ENCODE measurements around the gene CNTRL.
"Not testable (repeated sequence)": the region's sequence is repeated elsewhere in the genome, so short reads cannot be mapped to it uniquely, and the experiment has no call there.

The CNTRL gene
- total RNA-seq: 158 to 292 reads per million in 2 experiments

DNA sequence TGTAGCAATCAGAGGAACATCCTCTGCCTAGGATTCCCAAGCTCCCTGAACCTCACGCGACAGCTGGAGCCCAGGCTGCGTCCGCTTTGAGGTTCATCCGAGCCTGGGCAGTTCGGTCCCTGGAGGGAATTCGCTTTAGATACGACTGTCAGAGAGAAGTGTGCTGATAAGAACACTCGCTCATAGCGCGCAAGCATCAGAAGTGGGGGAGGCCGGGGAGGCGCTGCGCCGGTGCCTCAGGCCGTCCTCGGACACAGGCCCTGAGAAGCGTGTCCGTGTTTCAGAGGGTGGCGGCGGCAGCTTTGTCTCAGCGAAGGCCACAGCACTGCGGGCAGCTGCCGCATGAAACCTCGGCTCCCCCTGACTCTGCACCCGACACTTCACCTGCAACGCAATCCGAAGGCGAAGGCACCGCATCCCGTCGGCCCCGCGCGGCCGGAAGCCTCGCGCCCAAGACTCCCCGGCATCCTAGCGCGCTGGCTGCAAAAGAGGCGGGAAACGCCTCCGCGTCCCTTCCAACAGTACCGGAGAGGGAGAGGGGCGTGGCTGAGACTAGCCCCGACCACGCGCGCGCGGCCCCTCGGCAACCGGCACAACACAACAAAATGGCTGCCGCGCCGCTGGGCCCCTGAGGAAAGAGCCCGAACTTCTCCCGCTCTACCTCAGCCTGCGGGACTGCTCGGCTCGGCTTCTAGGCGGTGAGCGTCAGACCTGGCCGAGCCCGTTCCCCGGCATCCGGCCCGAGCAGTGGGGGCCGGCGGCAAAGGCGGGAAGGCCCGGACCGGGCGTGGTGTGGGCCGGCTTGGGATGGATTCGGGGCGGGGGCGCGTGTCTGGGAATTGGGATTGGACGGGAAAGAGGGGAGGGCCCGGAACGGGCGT is at the start of gene CNTRL:
TSS of gene CNTRL (plus strand) at position 586 of the 881 bp plus-strand sequence. CDS start 13,372 bp downstream, outside the sequence.
- DNase-seq (ENCODE audit: low read depth): peak; percentile 77

DNA sequence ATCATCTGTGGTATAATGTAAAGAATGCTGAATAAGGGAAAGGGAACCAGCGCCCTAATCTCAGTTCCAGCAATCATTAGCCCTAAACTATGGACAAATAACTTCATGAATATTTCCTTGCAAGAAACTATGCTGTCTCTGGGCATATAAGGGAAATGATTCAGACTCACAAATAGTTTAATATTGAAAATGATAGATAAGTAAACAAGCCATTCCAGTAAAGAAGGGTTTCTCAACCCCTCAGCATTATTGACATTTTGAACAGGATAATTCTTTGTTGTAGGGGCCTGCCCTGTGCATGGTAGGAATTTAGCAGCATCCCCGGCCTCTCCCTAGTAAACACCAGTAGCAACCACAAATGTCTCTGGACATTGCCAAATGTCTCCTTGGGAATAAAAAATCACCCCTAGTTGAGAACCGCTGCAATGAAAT is 48.5 kb upstream of the CNTRL start:
- no peak for DNase-seq (ENCODE audit: low read depth)

DNA sequence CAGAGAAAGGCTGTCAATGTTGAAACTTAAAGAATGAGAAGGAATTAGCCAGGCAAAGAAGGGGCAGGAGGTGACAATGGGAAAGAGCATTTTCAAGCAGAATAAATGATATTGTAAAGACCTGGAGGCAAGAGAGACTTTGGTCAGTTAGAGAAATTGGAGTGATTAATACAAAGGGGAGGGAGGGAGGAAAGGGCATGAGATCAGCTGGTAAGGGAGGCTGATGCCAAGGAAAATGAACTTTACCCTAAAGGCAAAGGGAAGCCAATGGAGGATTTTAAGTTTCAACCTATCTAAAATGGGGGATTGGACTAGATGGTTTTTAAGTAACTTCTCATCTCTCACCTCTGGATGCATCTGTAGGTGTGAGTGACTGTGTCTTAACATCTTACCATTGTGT is 48.0 kb upstream of the CNTRL start:
- no peak for DNase-seq (ENCODE audit: low read depth)

DNA sequence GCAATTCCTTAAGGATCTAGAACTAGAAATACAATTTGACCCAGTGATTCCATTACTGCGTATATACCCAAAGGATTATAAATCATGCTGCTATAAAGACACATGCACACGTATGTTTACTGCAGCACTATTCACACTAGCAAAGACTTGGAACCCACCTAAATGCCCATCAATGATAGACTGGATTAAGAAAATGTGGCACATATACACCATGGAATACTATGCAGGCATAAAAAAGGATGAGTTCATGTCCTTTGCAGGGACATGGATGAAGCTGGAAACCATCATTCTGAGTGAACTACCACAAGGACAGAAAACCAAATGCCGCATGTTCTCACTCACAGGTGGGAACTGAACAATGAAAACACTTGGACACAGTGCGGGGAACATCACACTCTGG is 46.5 kb upstream of the CNTRL start:
- DNase-seq (ENCODE audit: low read depth): not testable (repeated sequence)

- DNase-seq (ENCODE audit: low read depth): no peak
Measured at GRCh38 chr9:121029469-121029868, 45.3 kb upstream of the CNTRL start.

DNA sequence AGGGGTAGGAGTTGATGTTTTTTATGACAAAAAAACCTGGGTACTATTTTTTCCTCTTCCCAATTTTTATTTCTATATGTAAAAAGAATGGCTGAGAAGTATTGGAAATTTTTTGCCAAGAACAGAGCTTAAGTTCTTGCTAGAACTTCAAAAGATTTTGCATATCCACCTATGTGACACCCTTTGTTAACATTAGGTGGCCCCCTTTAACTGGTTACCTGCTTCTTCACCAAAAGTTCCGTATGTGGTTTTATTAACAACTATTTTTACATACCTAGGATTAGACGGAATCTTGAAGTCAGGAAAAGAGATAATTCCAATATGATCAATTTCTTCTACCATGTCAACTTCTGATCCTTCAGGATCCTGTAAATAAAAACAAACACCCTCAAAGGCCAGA is 40.2 kb upstream of the CNTRL start:
- DNase-seq (ENCODE audit: low read depth): no peak

GRCh38 chr9:121035717-121036116 is 39.0 kb upstream of the CNTRL start:
- not testable (repeated sequence) for DNase-seq (ENCODE audit: low read depth)

GRCh38 chr9:121038362-121038761 is 36.4 kb upstream of the CNTRL start:
- DNase-seq (ENCODE audit: low read depth): no peak

DNA sequence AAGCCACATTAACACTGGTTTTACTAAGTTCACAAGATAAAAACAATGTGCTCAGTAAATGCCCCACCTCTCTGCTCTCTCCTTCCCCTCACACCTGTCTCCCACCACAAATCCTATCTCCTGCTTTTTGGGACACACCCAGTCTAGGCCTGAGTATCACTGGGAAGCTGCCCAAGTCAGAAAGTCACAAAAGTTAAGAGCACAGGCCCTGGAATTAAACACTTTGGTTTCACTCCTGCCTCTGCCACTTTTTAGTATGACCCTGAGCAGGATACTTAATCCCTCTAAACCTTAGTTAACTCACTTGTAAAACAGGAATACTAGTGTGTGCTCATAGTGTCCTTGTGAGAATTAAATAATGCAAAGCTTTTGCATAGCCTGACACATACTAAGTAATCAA is 36.0 kb upstream of the CNTRL start:
- DNase-seq (ENCODE audit: low read depth): no peak

DNA sequence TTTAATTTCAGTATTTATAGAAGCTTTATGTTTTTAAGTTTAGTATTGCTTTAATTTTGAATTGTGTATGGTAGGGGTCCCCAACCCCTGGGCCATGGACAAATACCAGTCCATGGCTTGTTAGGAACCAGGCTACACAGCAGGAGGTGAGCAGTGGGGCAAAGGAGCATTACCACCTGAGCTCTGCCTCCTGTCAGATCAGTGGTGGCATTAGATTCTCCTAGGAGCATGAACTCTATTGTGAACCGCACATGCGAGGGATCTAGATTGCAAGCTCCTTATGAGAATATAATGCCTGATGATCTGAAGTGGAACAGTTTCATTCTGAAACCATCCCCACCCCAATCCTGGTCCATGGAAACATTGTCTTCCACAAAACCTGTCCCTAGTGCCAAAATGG is 26.6 kb upstream of the CNTRL start:
- DNase-seq (ENCODE audit: low read depth): no peak

- DNase-seq (ENCODE audit: low read depth): no peak
Measured at GRCh38 chr9:121048618-121049017, 26.1 kb upstream of the CNTRL start.

GRCh38 chr9:121050128-121050988 is 24.4 kb upstream of the CNTRL start, which contains the start of gene C5:
Gene C5, minus strand, starts transcription at chr9:121050275. Its CDS starts 29 bp downstream, at chr9:121050246.
- DNase-seq (ENCODE audit: low read depth): no peak

DNA sequence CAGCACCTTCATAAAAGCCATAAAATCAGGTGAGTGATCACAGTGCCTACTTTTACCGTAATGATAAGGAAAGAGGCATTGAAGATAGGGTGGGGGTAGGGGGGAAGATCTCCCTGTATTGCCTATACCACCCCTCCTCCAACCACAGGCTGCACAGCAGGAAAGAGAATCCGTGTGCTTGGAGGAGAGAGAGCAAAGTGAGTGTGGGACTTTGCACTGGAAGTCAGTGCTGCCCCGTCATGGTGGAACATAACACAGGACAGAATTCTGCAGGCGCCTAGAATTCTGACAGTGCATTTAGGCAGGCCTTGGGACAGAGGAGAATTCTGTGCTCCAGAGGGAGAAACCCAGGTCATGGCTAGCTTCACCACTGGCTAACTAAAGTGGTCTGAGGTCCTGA is 21.2 kb upstream of the CNTRL start:
- no peak for DNase-seq (ENCODE audit: low read depth)

GRCh38 chr9:121055642-121056143 is 19.1 kb upstream of the CNTRL start:
- no peak for DNase-seq (ENCODE audit: low read depth)

- DNase-seq (ENCODE audit: low read depth): no peak
Measured at GRCh38 chr9:121057821-121058220, 16.9 kb upstream of the CNTRL start.

- no peak for DNase-seq (ENCODE audit: low read depth)
Measured at GRCh38 chr9:121059513-121059912, 15.2 kb upstream of the CNTRL start.

GRCh38 chr9:121059998-121060636 is 14.6 kb upstream of the CNTRL start:
- DNase-seq (ENCODE audit: low read depth): peak; percentile 7

DNA sequence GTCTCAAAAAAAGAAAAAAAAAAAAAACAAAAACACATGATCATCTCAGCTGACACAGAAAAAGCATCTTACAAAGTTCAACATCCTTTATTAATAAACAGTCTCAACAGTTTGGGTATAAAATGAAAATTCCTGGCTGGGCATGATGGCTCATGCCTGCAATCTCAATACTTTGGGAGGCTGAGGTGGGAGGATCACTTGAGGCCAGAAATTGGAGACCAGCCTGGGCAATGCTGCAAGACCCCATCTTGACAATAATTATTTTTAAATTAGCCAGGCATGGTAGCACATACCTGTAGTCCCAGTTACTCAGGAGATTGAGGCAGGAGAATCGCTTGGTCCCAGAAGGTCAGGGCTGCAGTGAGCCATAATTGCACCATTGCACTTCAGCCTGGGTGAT is 7.9 kb upstream of the CNTRL start:
- DNase-seq (ENCODE audit: low read depth): no peak

GRCh38 chr9:121067640-121068039 is 7.1 kb upstream of the CNTRL start:
- no peak for DNase-seq (ENCODE audit: low read depth)

DNA sequence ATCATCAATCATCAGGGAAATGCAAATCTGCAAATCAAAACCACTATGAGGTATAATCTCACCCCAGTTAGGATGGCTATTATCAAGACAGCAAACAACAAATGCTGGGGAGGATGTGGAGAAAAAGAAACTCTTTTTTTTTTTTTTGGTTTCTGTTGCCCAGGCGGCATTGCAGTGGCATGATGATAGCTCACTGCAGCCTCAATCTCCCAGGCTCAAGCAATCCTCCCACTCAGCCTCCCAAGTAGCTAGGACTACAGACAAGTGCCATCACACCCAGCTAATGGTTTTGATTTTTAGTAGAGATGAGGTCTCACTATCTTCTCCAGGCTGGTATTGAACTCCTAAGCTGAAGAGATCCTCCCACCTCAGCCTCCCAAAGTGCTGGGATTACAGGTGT is 5.4 kb upstream of the CNTRL start:
- DNase-seq (ENCODE audit: low read depth): no peak

- DNase-seq (ENCODE audit: low read depth): no peak
Measured at GRCh38 chr9:121071370-121071755, 3.4 kb upstream of the CNTRL start.

Data from T follicular helper cell (primary cell).